Measurements from ENCODE around the gene AKAP8L.
"Not testable (repeated sequence)": the region's sequence is repeated elsewhere in the genome, so short reads cannot be mapped to it uniquely, and the experiment has no call there.

Gene AKAP8L

GRCh38 chr19:15411351-15411750 is 7.4 kb downstream of the AKAP8L start:
- H3K9ac ChIP-seq (ENCODE audit: low read length in 2 of 2); H3K4me3 ChIP-seq (ENCODE audit: low read length in 2 of 2); H3K27me3 ChIP-seq (ENCODE audit: control insufficient read depth in 1 of 2, insufficient read depth in 2 of 2, low read length in 2 of 2); H3K9me3 ChIP-seq (ENCODE audit: control insufficient read depth in 2 of 2, low read length in 2 of 2); H3K27ac ChIP-seq (ENCODE audit: low read length): not testable (repeated sequence)
- Histone ChIP-seq H3K36me3 (ENCODE audit: control insufficient read depth in 2 of 2, insufficient read depth in 2 of 2, low read length in 2 of 2) (peaks cover 10 to 17% of the 10 kb centered on the region in 2 donors), H3K4me1 (ENCODE audit: control insufficient read depth, insufficient read depth, low read length) (peaks cover 35% of the 10 kb centered on the region)

GRCh38 chr19:15404780-15405211 is 14.0 kb downstream of the AKAP8L start:
- Histone ChIP-seq H3K4me3 (ENCODE audit: low read length in 2 of 2) (peak overlapping the region in 1 of 2 donors; percentile 64), H3K36me3 (ENCODE audit: control insufficient read depth in 2 of 2, insufficient read depth in 2 of 2, low read length in 2 of 2) (peaks cover 27 to 28% of the 10 kb centered on the region in 2 donors), H3K9me3 (ENCODE audit: control insufficient read depth in 2 of 2, low read length in 2 of 2) (no peaks in the 10 kb centered on the region), H3K27me3 (ENCODE audit: control insufficient read depth in 1 of 2, insufficient read depth in 2 of 2, low read length in 2 of 2) (no peaks in the 10 kb centered on the region), H3K4me1 (ENCODE audit: control insufficient read depth, insufficient read depth, low read length) (peaks cover 58% of the 10 kb centered on the region), H3K9ac (ENCODE audit: low read length in 2 of 2) (peak overlapping the region; percentile 32 to 47), H3K27ac (ENCODE audit: low read length) (peak overlapping the region; percentile 96)

DNA sequence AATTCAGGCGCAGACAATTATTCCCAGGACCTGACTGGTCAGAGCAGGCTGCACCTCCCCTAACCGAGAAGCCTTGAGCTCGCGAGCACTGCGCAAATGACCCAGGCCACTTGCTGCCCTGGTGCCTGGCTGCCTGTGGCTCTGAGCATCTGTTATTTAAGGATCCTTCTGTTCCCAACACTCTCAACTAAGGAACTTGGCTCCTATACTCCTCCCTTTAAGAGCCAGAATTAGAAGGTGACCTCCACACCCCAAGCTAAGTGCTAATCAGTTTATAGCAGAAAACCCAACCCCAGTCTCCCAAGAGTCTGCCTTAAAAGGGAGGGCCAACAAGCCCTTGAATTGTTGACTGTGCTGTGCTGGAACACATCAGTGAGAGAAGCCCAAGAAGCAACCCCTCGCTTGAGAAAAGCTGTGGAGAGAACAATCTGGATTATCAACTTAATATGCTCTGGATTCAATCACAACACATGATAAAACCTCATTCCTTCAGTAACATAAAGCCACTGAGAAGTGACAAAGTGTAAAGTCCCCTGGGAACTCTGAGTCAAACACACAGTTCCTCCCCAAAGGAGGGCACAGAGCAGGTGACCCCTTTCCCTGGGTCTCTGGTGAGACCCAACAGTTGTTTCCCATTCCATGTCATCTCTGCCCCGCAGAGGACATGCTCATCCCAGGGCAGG is 14.6 kb downstream of the AKAP8L start:
- Histone ChIP-seq H3K9ac (ENCODE audit: low read length in 2 of 2) (peak overlapping the region; percentile 32 to 58), H3K36me3 (ENCODE audit: control insufficient read depth in 2 of 2, insufficient read depth in 2 of 2, low read length in 2 of 2) (peaks cover 27 to 29% of the 10 kb centered on the region in 2 donors), H3K4me1 (ENCODE audit: control insufficient read depth, insufficient read depth, low read length) (peaks cover 58% of the 10 kb centered on the region), H3K27ac (ENCODE audit: low read length) (peak overlapping the region; percentile 96), H3K9me3 (ENCODE audit: control insufficient read depth in 2 of 2, low read length in 2 of 2) (no peaks in the 10 kb centered on the region), H3K27me3 (ENCODE audit: control insufficient read depth in 1 of 2, insufficient read depth in 2 of 2, low read length in 2 of 2) (no peaks in the 10 kb centered on the region), H3K4me3 (ENCODE audit: low read length in 2 of 2) (peak overlapping the region in 1 of 2 donors; percentile 64)

DNA sequence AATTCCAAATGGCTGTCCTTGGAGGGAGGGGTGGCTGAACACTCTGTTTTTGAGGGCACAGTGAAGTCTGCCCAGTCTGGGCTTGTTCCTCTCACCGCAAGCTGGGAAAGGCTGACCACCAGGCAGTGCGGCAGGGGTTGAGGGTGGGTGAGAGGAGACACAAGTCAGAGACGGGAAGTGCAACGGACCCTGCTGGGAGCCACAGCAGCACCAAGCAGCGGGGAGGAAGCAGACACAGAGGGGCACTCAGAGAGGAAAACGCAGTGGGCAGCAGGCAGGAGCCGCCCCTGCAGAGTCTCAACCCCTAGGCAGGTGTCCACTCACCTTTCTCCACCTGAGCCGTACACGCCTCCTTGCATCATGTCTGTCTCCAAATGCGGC is 15.6 kb downstream of the AKAP8L start:
- Histone ChIP-seq H3K4me3 (ENCODE audit: low read length in 2 of 2) (peak overlapping the region in 1 of 2 donors; percentile 64), H3K4me1 (ENCODE audit: control insufficient read depth, insufficient read depth, low read length) (peaks cover 58% of the 10 kb centered on the region), H3K36me3 (ENCODE audit: control insufficient read depth in 2 of 2, insufficient read depth in 2 of 2, low read length in 2 of 2) (peaks cover 33 to 35% of the 10 kb centered on the region in 2 donors), H3K27me3 (ENCODE audit: control insufficient read depth in 1 of 2, insufficient read depth in 2 of 2, low read length in 2 of 2) (no peaks in the 10 kb centered on the region), H3K9ac (ENCODE audit: low read length in 2 of 2) (peak overlapping the region in 1 of 2 donors; percentile 58), H3K9me3 (ENCODE audit: control insufficient read depth in 2 of 2, low read length in 2 of 2) (no peaks in the 10 kb centered on the region), H3K27ac (ENCODE audit: low read length) (peak overlapping the region; percentile 96)

DNA sequence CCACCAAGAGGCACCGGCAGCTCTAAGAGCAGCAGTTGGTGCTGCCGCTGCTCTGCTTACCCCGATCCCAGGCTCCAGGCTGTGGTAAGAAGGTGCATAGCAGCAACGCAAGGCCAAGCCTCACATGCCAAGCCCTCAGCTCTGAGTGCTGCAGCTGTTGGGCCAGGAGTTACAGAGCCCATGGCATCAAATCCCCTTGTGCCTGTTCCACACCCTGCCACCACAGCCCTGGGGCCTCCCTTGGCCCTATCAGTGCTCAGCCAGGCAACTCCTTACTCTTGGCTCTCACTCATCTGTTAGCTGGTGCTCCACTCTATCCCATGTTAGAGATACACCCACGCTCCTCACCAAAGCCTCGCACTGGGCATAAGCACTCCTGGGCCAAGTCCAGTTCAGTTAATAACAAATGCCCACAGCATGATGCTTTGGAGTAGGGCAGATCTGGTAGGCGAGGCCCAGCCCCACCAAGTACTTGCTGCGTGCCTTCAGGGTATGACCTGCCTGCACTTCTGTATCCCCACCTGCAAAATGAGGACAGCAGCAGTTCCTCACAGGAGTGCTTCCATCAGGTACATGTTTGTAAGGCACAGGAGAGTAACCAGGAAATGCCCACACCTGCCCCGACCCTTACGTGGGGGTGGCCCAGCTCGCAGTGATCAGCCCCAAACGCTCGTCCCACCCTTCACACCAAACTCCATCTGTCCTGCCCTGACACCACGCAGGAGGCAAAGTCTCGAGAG is 16.2 kb downstream of the AKAP8L start:
- Histone ChIP-seq H3K9me3 (ENCODE audit: control insufficient read depth in 2 of 2, low read length in 2 of 2) (no peaks in the 10 kb centered on the region), H3K4me3 (ENCODE audit: low read length in 2 of 2) (peak overlapping the region in 1 of 2 donors; percentile 64), H3K9ac (ENCODE audit: low read length in 2 of 2) (peak overlapping the region in 1 of 2 donors; percentile 36), H3K27ac (ENCODE audit: low read length) (peak overlapping the region; percentile 96), H3K36me3 (ENCODE audit: control insufficient read depth in 2 of 2, insufficient read depth in 2 of 2, low read length in 2 of 2) (peaks cover 39 to 41% of the 10 kb centered on the region in 2 donors), H3K27me3 (ENCODE audit: control insufficient read depth in 1 of 2, insufficient read depth in 2 of 2, low read length in 2 of 2) (no peaks in the 10 kb centered on the region), H3K4me1 (ENCODE audit: control insufficient read depth, insufficient read depth, low read length) (peaks cover 58% of the 10 kb centered on the region)

GRCh38 chr19:15401397-15401710 is 17.4 kb downstream of the AKAP8L start:
- peaks cover 51 to 52% of the 10 kb centered on the region in 2 donors for H3K36me3 ChIP-seq (ENCODE audit: control insufficient read depth in 2 of 2, insufficient read depth in 2 of 2, low read length in 2 of 2)
- H3K9me3 ChIP-seq (ENCODE audit: control insufficient read depth in 2 of 2, low read length in 2 of 2) = no peaks in the 10 kb centered on the region
- H3K27ac ChIP-seq (ENCODE audit: low read length) = peak overlapping the region; percentile 96

GRCh38 chr19:15400521-15401396 is 18.0 kb downstream of the AKAP8L start:
- Histone ChIP-seq H3K36me3 (ENCODE audit: control insufficient read depth in 2 of 2, insufficient read depth in 2 of 2, low read length in 2 of 2) (peaks cover 57% of the 10 kb centered on the region in 2 donors), H3K27ac (ENCODE audit: low read length) (peak overlapping the region; percentile 31), H3K4me1 (ENCODE audit: control insufficient read depth, insufficient read depth, low read length) (peaks cover 52% of the 10 kb centered on the region), H3K9me3 (ENCODE audit: control insufficient read depth in 2 of 2, low read length in 2 of 2) (no peaks in the 10 kb centered on the region), H3K4me3 (ENCODE audit: low read length in 2 of 2) (no peak overlapping the region), H3K27me3 (ENCODE audit: control insufficient read depth in 1 of 2, insufficient read depth in 2 of 2, low read length in 2 of 2) (no peaks in the 10 kb centered on the region), H3K9ac (ENCODE audit: low read length in 2 of 2) (no peak overlapping the region)

More at GRCh38 chr19:15401397-15401710, 17.4 kb downstream of the AKAP8L start:
- Histone ChIP-seq H3K4me1 (ENCODE audit: control insufficient read depth, insufficient read depth, low read length) (peaks cover 52% of the 10 kb centered on the region), H3K27me3 (ENCODE audit: control insufficient read depth in 1 of 2, insufficient read depth in 2 of 2, low read length in 2 of 2) (no peaks in the 10 kb centered on the region), H3K9ac (ENCODE audit: low read length in 2 of 2) (no peak overlapping the region), H3K4me3 (ENCODE audit: low read length in 2 of 2) (no peak overlapping the region)

DNA sequence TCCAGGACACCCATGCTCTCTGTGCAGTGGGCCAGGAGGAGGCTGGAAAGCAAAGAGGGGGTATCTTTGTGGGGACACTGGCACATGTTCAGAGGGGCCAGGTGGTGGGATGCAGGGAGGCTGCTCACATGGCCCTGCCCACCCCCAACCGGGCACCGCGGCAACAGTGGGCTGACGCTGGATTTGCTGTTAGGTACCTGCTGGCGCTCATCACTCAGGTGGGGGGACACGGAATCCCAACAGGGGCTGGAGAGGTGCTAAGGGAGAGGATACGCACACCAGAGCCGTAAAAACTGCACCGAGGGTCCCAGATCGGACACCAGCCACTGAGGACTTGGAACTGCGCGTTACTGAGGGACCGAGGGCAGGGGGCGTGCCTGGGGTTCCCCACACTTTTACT is 19.2 kb downstream of the AKAP8L start:
- Histone ChIP-seq H3K27ac (ENCODE audit: low read length) (no peak overlapping the region), H3K9me3 (ENCODE audit: control insufficient read depth in 2 of 2, low read length in 2 of 2) (no peaks in the 10 kb centered on the region), H3K4me1 (ENCODE audit: control insufficient read depth, insufficient read depth, low read length) (peaks cover 44% of the 10 kb centered on the region), H3K27me3 (ENCODE audit: control insufficient read depth in 1 of 2, insufficient read depth in 2 of 2, low read length in 2 of 2) (no peaks in the 10 kb centered on the region), H3K36me3 (ENCODE audit: control insufficient read depth in 2 of 2, insufficient read depth in 2 of 2, low read length in 2 of 2) (peaks cover 57 to 59% of the 10 kb centered on the region in 2 donors), H3K4me3 (ENCODE audit: low read length in 2 of 2) (no peak overlapping the region), H3K9ac (ENCODE audit: low read length in 2 of 2) (no peak overlapping the region)

- H3K9ac ChIP-seq (ENCODE audit: low read length in 2 of 2) = no peak overlapping the region
- H3K27ac ChIP-seq (ENCODE audit: low read length) = no peak overlapping the region
- peaks cover 39% of the 10 kb centered on the region for H3K4me1 ChIP-seq (ENCODE audit: control insufficient read depth, insufficient read depth, low read length)
- H3K27me3 ChIP-seq (ENCODE audit: control insufficient read depth in 1 of 2, insufficient read depth in 2 of 2, low read length in 2 of 2) = no peaks in the 10 kb centered on the region
- no peak overlapping the region for H3K4me3 ChIP-seq (ENCODE audit: low read length in 2 of 2)
- H3K36me3 ChIP-seq (ENCODE audit: control insufficient read depth in 2 of 2, insufficient read depth in 2 of 2, low read length in 2 of 2) = peaks cover 57 to 59% of the 10 kb centered on the region in 2 donors
- no peaks in the 10 kb centered on the region for H3K9me3 ChIP-seq (ENCODE audit: control insufficient read depth in 2 of 2, low read length in 2 of 2)
These were observed 19.6 kb downstream of the AKAP8L start for GRCh38 chr19:15399234-15399515.

GRCh38 chr19:15398501-15399233 is 20.1 kb downstream of the AKAP8L start:
- Histone ChIP-seq H3K9ac (ENCODE audit: low read length in 2 of 2) (no peak overlapping the region), H3K27ac (ENCODE audit: low read length) (no peak overlapping the region), H3K9me3 (ENCODE audit: control insufficient read depth in 2 of 2, low read length in 2 of 2) (no peaks in the 10 kb centered on the region), H3K4me1 (ENCODE audit: control insufficient read depth, insufficient read depth, low read length) (peaks cover 34% of the 10 kb centered on the region), H3K4me3 (ENCODE audit: low read length in 2 of 2) (no peak overlapping the region), H3K27me3 (ENCODE audit: control insufficient read depth in 1 of 2, insufficient read depth in 2 of 2, low read length in 2 of 2) (no peaks in the 10 kb centered on the region), H3K36me3 (ENCODE audit: control insufficient read depth in 2 of 2, insufficient read depth in 2 of 2, low read length in 2 of 2) (peaks cover 57 to 59% of the 10 kb centered on the region in 2 donors)

All from stomach smooth muscle (tissue), 2 donors.